Measurements from ENCODE around the gene RANBP10.
"Not testable (repeated sequence)": the region's sequence is repeated elsewhere in the genome, so short reads cannot be mapped to it uniquely, and the experiment has no call there.

Gene RANBP10

DNA sequence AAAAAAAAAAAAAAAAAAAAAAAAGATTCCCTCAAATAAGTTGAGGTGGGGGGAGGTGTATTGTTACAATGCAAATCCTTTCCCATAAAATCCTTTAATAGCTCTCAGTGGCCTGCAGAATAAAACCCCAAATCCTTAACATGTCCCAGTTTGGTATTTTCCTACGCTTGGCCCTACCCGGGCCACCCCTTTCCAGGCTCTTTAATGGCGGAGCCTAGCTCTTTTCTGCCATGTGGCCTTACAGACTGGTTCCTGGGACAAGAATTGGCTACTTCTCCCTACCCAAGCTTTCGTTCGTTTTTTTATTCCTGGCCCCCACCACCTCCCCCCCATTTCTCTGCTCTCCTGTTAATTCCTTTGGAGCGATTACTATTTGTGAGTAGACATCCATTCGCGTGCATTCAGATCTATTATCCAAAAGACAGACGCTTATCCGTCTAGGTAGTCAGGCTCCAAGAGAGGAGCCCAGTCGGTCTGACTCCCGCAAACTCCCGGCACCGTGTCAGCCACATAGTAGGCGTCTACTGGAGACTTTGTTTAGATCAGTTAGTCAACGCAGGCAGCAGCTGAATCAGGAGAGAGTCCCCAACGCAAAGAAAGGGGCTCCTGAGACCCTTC lies 34.9 kb upstream of the RANBP10 start:
- H3K9me3 ChIP-seq (ENCODE audit: severe bottlenecking): no peaks in the 10 kb centered on the region
- H3K4me1 ChIP-seq (ENCODE audit: insufficient read depth, poor library complexity, severe bottlenecking): peaks cover 11% of the 10 kb centered on the region
- peak overlapping the region; percentile 99 for H3K4me3 ChIP-seq (ENCODE audit: severe bottlenecking)
- H3K36me3 ChIP-seq (ENCODE audit: low read depth): peaks cover 9% of the 10 kb centered on the region
- ATAC-seq (ENCODE audit: low read depth) (no peak), DNase-seq (ENCODE audit: low spot score) (no peak)
- TF ChIP-seq, protein P1, sequence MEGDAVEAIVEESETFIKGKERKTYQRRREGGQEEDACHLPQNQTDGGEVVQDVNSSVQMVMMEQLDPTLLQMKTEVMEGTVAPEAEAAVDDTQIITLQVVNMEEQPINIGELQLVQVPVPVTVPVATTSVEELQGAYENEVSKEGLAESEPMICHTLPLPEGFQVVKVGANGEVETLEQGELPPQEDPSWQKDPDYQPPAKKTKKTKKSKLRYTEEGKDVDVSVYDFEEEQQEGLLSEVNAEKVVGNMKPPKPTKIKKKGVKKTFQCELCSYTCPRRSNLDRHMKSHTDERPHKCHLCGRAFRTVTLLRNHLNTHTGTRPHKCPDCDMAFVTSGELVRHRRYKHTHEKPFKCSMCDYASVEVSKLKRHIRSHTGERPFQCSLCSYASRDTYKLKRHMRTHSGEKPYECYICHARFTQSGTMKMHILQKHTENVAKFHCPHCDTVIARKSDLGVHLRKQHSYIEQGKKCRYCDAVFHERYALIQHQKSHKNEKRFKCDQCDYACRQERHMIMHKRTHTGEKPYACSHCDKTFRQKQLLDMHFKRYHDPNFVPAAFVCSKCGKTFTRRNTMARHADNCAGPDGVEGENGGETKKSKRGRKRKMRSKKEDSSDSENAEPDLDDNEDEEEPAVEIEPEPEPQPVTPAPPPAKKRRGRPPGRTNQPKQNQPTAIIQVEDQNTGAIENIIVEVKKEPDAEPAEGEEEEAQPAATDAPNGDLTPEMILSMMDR (IDR thresholded peaks at IDR 0.05; ENCODE audit: poor library complexity, severe bottlenecking): no peak
- H3K27me3 ChIP-seq (ENCODE audit: insufficient read depth, poor library complexity, severe bottlenecking): no peaks in the 10 kb centered on the region
- peak overlapping the region; percentile 74 for H3K27ac ChIP-seq (ENCODE audit: poor library complexity, severe bottlenecking)

DNA sequence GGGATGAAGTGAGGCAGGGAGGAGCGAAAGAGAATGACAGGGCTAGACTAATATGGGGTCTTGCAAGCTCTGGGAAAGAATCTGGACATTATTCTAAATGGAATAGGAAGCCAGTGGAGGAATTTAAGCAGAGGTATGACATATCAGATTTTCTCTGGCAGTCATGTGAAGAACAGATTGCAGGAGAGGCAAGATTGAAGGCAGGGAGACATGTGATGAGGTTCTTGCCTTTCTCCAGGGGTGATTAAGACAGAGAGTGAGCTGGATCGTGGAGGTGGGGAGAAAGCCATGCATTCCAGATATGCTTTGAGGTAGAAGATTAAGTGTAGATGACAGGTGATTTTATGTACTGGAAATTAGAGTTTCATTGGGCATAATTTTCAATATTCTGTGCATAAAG lies 31.5 kb upstream of the RANBP10 start:
- no peaks in the 10 kb centered on the region for H3K36me3 ChIP-seq (ENCODE audit: low read depth)
- no peaks in the 10 kb centered on the region for H3K4me1 ChIP-seq (ENCODE audit: insufficient read depth, poor library complexity, severe bottlenecking)
- TF ChIP-seq, protein P1 (IDR thresholded peaks at IDR 0.05; ENCODE audit: poor library complexity, severe bottlenecking): no peak
- H3K9me3 ChIP-seq (ENCODE audit: severe bottlenecking): no peaks in the 10 kb centered on the region
- DNase-seq (ENCODE audit: low spot score) (no peak), ATAC-seq (ENCODE audit: low read depth) (no peak)
- H3K4me3 ChIP-seq (ENCODE audit: severe bottlenecking): no peak overlapping the region
- no peaks in the 10 kb centered on the region for H3K27me3 ChIP-seq (ENCODE audit: insufficient read depth, poor library complexity, severe bottlenecking)
- H3K27ac ChIP-seq (ENCODE audit: poor library complexity, severe bottlenecking): no peak overlapping the region

DNA sequence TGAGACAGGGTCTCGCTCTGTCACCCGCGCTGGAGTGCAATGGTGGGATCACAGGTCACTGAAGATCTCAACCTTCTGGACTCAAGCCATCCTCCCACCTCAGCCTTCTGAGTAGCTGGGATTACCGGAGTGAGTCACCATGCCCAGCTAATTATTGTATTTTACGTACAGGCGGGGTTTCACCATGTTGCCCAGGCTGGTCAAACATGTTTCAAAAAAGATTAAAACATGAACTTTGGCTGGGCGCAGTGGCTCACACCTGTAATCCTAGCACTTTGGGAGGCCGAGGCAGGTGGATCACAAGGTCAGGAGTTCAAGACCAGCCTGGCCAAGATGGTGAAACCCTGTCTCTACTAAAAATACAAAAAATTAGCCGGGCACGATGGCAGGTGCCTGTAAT lies 30.8 kb upstream of the RANBP10 start:
- not testable (repeated sequence) for H3K36me3 ChIP-seq (ENCODE audit: low read depth); H3K4me3 ChIP-seq (ENCODE audit: severe bottlenecking); H3K27ac ChIP-seq (ENCODE audit: poor library complexity, severe bottlenecking); H3K27me3 ChIP-seq (ENCODE audit: insufficient read depth, poor library complexity, severe bottlenecking); ATAC-seq (ENCODE audit: low read depth); H3K4me1 ChIP-seq (ENCODE audit: insufficient read depth, poor library complexity, severe bottlenecking); DNase-seq (ENCODE audit: low spot score); H3K9me3 ChIP-seq (ENCODE audit: severe bottlenecking)

DNA sequence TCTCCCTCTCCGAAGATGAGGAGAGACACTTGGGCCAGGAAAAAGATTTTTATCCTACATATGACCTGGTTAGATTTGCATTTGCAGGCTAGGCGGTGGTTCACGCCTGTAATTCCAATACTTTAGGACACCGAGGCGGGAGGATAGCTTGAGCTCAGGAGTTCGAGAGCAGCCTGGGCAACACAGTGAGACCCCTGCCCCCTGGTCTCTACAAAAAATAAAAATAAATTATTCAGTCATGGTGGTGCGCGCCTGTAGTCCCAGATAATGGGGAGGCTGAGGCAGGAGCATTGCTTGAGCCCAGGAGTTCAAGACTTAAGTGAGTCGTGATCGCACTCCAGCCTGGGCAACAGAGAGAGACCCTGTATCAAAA lies 27.9 kb upstream of the RANBP10 start:
- DNase-seq (ENCODE audit: low spot score) (no peak), ATAC-seq (ENCODE audit: low read depth) (no peak)
- H3K36me3 ChIP-seq (ENCODE audit: low read depth): peaks cover 16% of the 10 kb centered on the region
- H3K9me3 ChIP-seq (ENCODE audit: severe bottlenecking): no peaks in the 10 kb centered on the region
- peak overlapping the region; percentile 75 for H3K4me3 ChIP-seq (ENCODE audit: severe bottlenecking)
- no peaks in the 10 kb centered on the region for H3K4me1 ChIP-seq (ENCODE audit: insufficient read depth, poor library complexity, severe bottlenecking)
- TF ChIP-seq, protein P1 (IDR thresholded peaks at IDR 0.05; ENCODE audit: poor library complexity, severe bottlenecking): no peak
- no peak overlapping the region for H3K27ac ChIP-seq (ENCODE audit: poor library complexity, severe bottlenecking)
- H3K27me3 ChIP-seq (ENCODE audit: insufficient read depth, poor library complexity, severe bottlenecking): no peaks in the 10 kb centered on the region

DNA sequence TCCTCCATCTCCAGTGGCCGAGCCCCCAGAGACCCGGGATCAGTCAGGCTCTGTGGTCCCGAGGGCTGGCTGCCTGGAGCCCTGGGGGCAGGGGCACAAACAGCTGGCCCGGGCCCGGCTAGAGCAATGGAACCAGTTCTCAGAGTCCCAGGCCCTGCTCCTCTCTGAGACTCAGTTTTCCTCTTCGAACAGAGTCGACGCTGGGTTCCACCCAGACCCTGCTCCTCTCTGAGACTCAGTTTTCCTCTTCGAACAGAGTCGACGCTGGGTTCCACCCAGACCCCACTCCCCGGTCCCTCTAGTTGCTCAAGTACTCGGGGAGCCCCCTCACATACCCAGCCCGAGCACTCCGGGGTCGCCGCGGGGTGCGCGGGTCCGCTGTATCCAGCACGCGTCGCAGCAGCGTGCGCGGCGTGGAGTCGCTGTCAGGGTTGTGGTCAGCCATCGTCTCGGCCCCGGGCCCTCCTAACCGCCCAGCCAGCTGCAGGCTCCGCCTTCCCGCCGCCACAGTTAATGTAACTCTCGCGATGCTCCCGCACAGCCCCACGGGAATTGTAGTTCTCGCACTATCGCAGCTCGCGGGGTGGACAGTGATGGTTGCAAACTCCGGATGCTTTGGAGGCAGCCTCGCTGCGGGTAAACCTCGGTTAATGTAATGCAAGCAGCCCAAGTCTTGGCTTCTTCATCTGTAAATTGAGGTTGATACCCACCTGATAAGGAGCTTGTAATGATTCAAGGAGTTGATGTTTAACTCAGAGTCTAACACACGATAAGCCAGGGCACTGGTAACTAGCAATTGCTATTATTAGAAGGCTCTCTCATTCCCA lies 27.3 kb upstream of the RANBP10 start:
- no peaks in the 10 kb centered on the region for H3K9me3 ChIP-seq (ENCODE audit: severe bottlenecking)
- H3K4me3 ChIP-seq (ENCODE audit: severe bottlenecking): peak overlapping the region; percentile 75
- ATAC-seq (ENCODE audit: low read depth) (peak; percentile 96), DNase-seq (ENCODE audit: low spot score) (peak; percentile 89)
- H3K36me3 ChIP-seq (ENCODE audit: low read depth): peaks cover 16% of the 10 kb centered on the region
- no peaks in the 10 kb centered on the region for H3K4me1 ChIP-seq (ENCODE audit: insufficient read depth, poor library complexity, severe bottlenecking)
- H3K27ac ChIP-seq (ENCODE audit: poor library complexity, severe bottlenecking): peak overlapping the region; percentile 39
- H3K27me3 ChIP-seq (ENCODE audit: insufficient read depth, poor library complexity, severe bottlenecking): no peaks in the 10 kb centered on the region
- TF ChIP-seq, protein P1 (IDR thresholded peaks at IDR 0.05; ENCODE audit: poor library complexity, severe bottlenecking): no peak
